WTC11 (cell line): ENCODE data around the gene CD48. TPM values are rescaled to one million over a fixed set of nuclear protein-coding genes. Genes with fewer than 3 reads are reported as not detected.

ENCODE experiments used
- ATAC-seq: fragments of 200-7000 bp; cut with Tn5 transposase; 2 replicates; pipeline ENCODE4 v1.10.0; 2021; ENCODE audit warnings: mild to moderate bottlenecking, moderate library complexity
- CTCF ChIA-PET: fragments of 300-600 bp; sonication (Branson Sonifier 250); formaldehyde crosslinking; loops from one replicate; lab custom pipeline; 2021; ENCODE audit warnings: antibody characterized with exemption; lab: Charles Lee
- POLR2A ChIA-PET: fragments of 350-600 bp; sonication (Branson Sonifier 250); formaldehyde crosslinking; loops from one replicate; lab custom pipeline; 2021; ENCODE audit warnings: antibody characterized with exemption; lab: Charles Lee
- DNase-seq: peaks from one replicate; pipeline ENCODE4 v3.0.0; 2021; ENCODE audit warnings: low spot score
- H3K27ac Mint-ChIP-seq: 2 replicates; pipeline ENCODE4 v1.8.0; 2021; ENCODE audit warnings: mixed read lengths
- H3K27me3 Mint-ChIP-seq: 2 replicates; pipeline ENCODE4 v1.8.0; 2021; ENCODE audit warnings: low read depth, mild to moderate bottlenecking, moderate library complexity, mixed read lengths
- H3K36me3 Mint-ChIP-seq: 2 replicates; pipeline ENCODE4 v1.8.0; 2021; ENCODE audit warnings: mixed read lengths
- H3K4me1 Mint-ChIP-seq: 2 replicates; pipeline ENCODE4 v1.8.0; 2022; ENCODE audit warnings: mixed read lengths
- H3K4me3 Mint-ChIP-seq: 2 replicates; pipeline ENCODE4 v1.8.0; 2021; ENCODE audit warnings: mild to moderate bottlenecking, moderate library complexity, mixed read lengths
- H3K9me3 Mint-ChIP-seq: 2 replicates; pipeline ENCODE4 v1.8.0; 2021; ENCODE audit warnings: mixed read lengths
- AR ChIP-seq: fragments of 250-450 bp; sonication (Bioruptor Pico); IDR thresholded peaks from 2 replicates; pipeline ENCODE4 v1.9.0; 2021; ENCODE audit warnings: mild to moderate bottlenecking
- ATF1 ChIP-seq: sonication (generic); formaldehyde crosslinking; IDR thresholded peaks from 2 replicates; pipeline ENCODE4 v1.8.1; 2023; ENCODE audit warnings: mild to moderate bottlenecking, moderate library complexity, missing genetic modification reagents
- CTCF ChIP-seq: fragments of 200-600 bp; IDR thresholded peaks from 2 replicates; pipeline ENCODE4 v1.8.0; 2022; ENCODE audit warnings: antibody characterized with exemption
- E2F1 ChIP-seq: sonication (generic); formaldehyde crosslinking; IDR thresholded peaks from 2 replicates; pipeline ENCODE4 v1.8.0; 2022; ENCODE audit warnings: mild to moderate bottlenecking, missing genetic modification reagents
- ESRRA ChIP-seq: sonication (generic); formaldehyde crosslinking; IDR thresholded peaks from 2 replicates; pipeline ENCODE4 v1.8.1; 2022; ENCODE audit warnings: mild to moderate bottlenecking, missing genetic modification reagents, borderline replicate concordance
- FOXJ3 ChIP-seq: sonication (generic); formaldehyde crosslinking; IDR thresholded peaks from 2 replicates; pipeline ENCODE4 v1.9.0; 2021; ENCODE audit warnings: missing genetic modification reagents, mild to moderate bottlenecking, borderline replicate concordance
- GRHL2 ChIP-seq: fragments of 250-450 bp; sonication (Bioruptor Pico); IDR thresholded peaks from 2 replicates; pipeline ENCODE4 v1.8.0; 2022; ENCODE audit warnings: mild to moderate bottlenecking, moderate library complexity; ENCODE audit not compliant: insufficient replicate concordance, severe bottlenecking
- NFE2L1 ChIP-seq: sonication (generic); formaldehyde crosslinking; IDR thresholded peaks from 2 replicates; pipeline ENCODE4 v1.8.1; 2023; ENCODE audit warnings: missing genetic modification reagents
- OVOL2 ChIP-seq: fragments of 250-450 bp; sonication (Bioruptor Pico); IDR thresholded peaks from 2 replicates; pipeline ENCODE4 v1.9.0; 2021; ENCODE audit warnings: mild to moderate bottlenecking, borderline replicate concordance
- PREB ChIP-seq: sonication (generic); formaldehyde crosslinking; IDR thresholded peaks from 2 replicates; pipeline ENCODE4 v1.8.1; 2022; ENCODE audit warnings: mild to moderate bottlenecking, missing genetic modification reagents, moderate library complexity, borderline replicate concordance
- TCF7 ChIP-seq: sonication (generic); formaldehyde crosslinking; IDR thresholded peaks from 2 replicates; pipeline ENCODE4 v1.8.0; 2022; ENCODE audit warnings: mild to moderate bottlenecking, low read depth, missing genetic modification reagents, moderate library complexity
- TEAD4 ChIP-seq: sonication (generic); formaldehyde crosslinking; IDR thresholded peaks from 2 replicates; pipeline ENCODE4 v1.8.0; 2022; ENCODE audit warnings: mild to moderate bottlenecking, missing genetic modification reagents
- ZNF219 ChIP-seq: sonication (generic); formaldehyde crosslinking; IDR thresholded peaks from 2 replicates; pipeline ENCODE4 v1.8.0; 2023; ENCODE audit warnings: missing genetic modification reagents, mild to moderate bottlenecking, borderline replicate concordance
- ZNF416 ChIP-seq: fragments of 250-450 bp; sonication (Bioruptor Pico); IDR thresholded peaks from 2 replicates; pipeline ENCODE4 v1.9.0; 2021; ENCODE audit warnings: mild to moderate bottlenecking, inconsistent platforms
- ZNF425 ChIP-seq: fragments of 250-450 bp; sonication (Bioruptor Pico); conservative IDR thresholded peaks from 2 replicates; pipeline ENCODE4 v1.9.0; 2021; ENCODE audit warnings: mild to moderate bottlenecking
- total RNA-seq: library from RNA; stranded (reverse); gene quantifications from 3 replicates; pipeline ENCODE4 v1.2.3, GENCODE V29; 2021

CD48 gene
- total RNA-seq, 1 experiment from 2014 or later, result 0.66 TPM

GRCh38 chr1:160636547-160636946, 75.1 kb downstream of the CD48 start (continued):
- TF ChIP-seq OVOL2 (CRISPR knock-in tag) (no peak), AR (CRISPR knock-in tag) (no peak), ZNF416 (CRISPR knock-in tag) (no peak)

- no peak for ATAC-seq
- no peak overlapping the region for H3K27ac Mint-ChIP-seq
- H3K36me3 Mint-ChIP-seq, result no peaks in the 10 kb centered on the region
- no peak overlapping the region for H3K4me3 Mint-ChIP-seq
- CTCF ChIA-PET, result no interaction called here
- no peak for DNase-seq
- peaks cover 19% of the 10 kb centered on the region for H3K27me3 Mint-ChIP-seq
- peaks cover 23% of the 10 kb centered on the region for H3K4me1 Mint-ChIP-seq
- TF ChIP-seq E2F1 (CRISPR knock-in tag) (no peak), NFE2L1 (CRISPR knock-in tag) (no peak), ZNF425 (CRISPR knock-in tag) (no peak), CTCF (no peak), TEAD4 (CRISPR knock-in tag) (no peak), GRHL2 (CRISPR knock-in tag) (no peak), PREB (CRISPR knock-in tag) (no peak), TCF7 (CRISPR knock-in tag) (no peak), ESRRA (CRISPR knock-in tag) (no peak), ZNF219 (no peak), FOXJ3 (no peak), ATF1 (no peak)
- TF ChIP-seq, all 79 proteins: peak for 0
- POLR2A ChIA-PET, result no interaction called here
- H3K9me3 Mint-ChIP-seq, result peaks cover 5% of the 10 kb centered on the region
Observed at GRCh38 chr1:160636076-160636475, 75.5 kb downstream of the CD48 start.
